Inferior parietal cortex (tissue), 1 donor: ENCODE results near the gene PSMA7.

ENCODE experiments used
- DNase-seq: peaks from one replicate; pipeline ENCODE4 v3.0.0-alpha.2; 2016; ENCODE audit errors: extremely low spot score

The PSMA7 gene

GRCh38 chr20:62172666-62173065 is 29.5 kb upstream of the PSMA7 start:
- DNase-seq, result no peak

- no peak for DNase-seq
These were observed 28.1 kb upstream of the PSMA7 start for GRCh38 chr20:62171245-62171644.

- DNase-seq, result no peak
These were observed 27.3 kb upstream of the PSMA7 start for GRCh38 chr20:62170536-62170935.

GRCh38 chr20:62168890-62169435 is 25.8 kb upstream of the PSMA7 start:
- no peak for DNase-seq

- DNase-seq, result no peak
These were observed 24.9 kb upstream of the PSMA7 start for GRCh38 chr20:62168061-62168460.

GRCh38 chr20:62167474-62167873 is 24.3 kb upstream of the PSMA7 start:
- no peak for DNase-seq

- no peak for DNase-seq
These were observed 22.7 kb upstream of the PSMA7 start for GRCh38 chr20:62165762-62166399.

- no peak for DNase-seq
These were observed 21.9 kb upstream of the PSMA7 start for GRCh38 chr20:62164879-62165761.

- DNase-seq, result no peak
These were observed 21.0 kb upstream of the PSMA7 start for GRCh38 chr20:62163986-62164762.

GRCh38 chr20:62163485-62163865 is 20.3 kb upstream of the PSMA7 start:
- no peak for DNase-seq

GRCh38 chr20:62162765-62163484 is 19.7 kb upstream of the PSMA7 start:
- no peak for DNase-seq

GRCh38 chr20:62161347-62161746 is 18.2 kb upstream of the PSMA7 start:
- DNase-seq, result no peak

GRCh38 chr20:62160876-62161275 is 17.7 kb upstream of the PSMA7 start:
- DNase-seq, result no peak

GRCh38 chr20:62160253-62160652 is 17.1 kb upstream of the PSMA7 start:
- no peak for DNase-seq

- DNase-seq, result no peak
These were observed 16.6 kb upstream of the PSMA7 start for GRCh38 chr20:62159839-62160238.

- DNase-seq, result no peak
These were observed 15.9 kb upstream of the PSMA7 start for GRCh38 chr20:62159052-62159451.

- no peak for DNase-seq
These were observed 15.3 kb upstream of the PSMA7 start for GRCh38 chr20:62158541-62158940.

GRCh38 chr20:62158088-62158400 is 14.8 kb upstream of the PSMA7 start:
- no peak for DNase-seq

- DNase-seq, result no peak
These were observed 14.3 kb upstream of the PSMA7 start for GRCh38 chr20:62157387-62158087.

GRCh38 chr20:62156592-62157386 is 13.6 kb upstream of the PSMA7 start:
- DNase-seq, result no peak
